NCI-H2196 (cell line): Measurements from ENCODE around the gene CEP126.

Source experiments
- DNase-seq: peaks from one replicate; lab custom pipeline; 2025; ENCODE audit not compliant: unreplicated experiment; lab: John Stamatoyannopoulos, UW

The CEP126 gene

GRCh38 chr11:102010776-102011494 is 96.1 kb downstream of the CEP126 start:
- no peak for DNase-seq

DNA sequence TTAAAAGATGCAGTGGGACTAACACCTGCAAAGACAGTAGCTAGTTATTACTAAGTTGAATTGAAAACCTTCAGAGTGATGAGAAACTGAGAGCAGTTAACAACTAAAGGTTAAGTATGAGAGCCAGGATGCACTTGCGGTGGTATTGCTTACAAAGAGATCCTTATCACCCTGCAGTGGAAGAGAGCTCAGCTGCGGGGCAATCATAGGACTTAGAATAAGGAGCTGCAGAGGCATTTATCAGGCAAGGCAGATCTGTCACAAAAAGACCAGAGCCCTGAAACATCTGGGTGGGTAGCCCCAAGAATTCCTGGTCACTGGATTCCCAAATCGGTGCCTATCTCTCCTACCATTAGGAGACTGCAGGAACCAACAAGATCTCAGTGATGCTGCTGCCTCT is 98.1 kb downstream of the CEP126 start:
- DNase-seq, result no peak

DNA sequence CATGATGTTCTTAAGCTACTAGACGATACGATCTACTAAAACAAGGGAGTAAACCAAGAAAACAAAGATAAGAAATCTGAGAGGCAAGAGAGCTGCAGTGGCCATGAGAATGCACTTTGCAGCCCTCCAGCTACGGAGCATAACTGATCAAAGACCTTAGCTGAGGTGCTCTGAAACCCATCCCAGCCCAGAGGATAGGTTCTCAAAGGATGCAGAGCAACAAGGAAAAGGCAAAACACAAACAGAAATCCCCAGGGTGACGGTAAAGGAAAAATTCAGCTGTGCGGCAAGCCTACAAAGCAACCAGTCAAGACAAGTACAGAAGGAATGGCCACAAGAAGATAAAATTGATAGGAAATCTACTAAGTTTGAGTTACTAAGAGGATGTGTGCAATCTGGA is 99.9 kb downstream of the CEP126 start:
- no peak for DNase-seq

DNA sequence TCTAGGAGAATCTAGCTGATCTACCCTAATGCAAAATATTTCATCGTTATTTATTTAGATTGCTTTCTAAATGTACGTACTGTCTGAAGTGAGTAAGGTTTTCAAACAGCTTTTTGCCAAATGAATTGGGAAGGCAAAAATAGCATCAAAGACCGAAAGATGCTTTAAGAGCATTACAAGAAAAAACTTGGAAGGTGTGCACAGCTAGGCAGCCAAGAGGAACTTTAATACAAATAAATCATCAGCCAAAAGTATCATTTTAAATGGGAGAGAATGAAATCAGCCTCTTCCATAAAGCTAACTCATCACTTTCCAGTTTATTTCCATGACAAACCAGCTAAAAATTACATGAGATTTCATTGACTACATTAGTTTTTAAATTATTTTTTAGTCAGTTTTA is 102.2 kb downstream of the CEP126 start:
- no peak for DNase-seq

DNA sequence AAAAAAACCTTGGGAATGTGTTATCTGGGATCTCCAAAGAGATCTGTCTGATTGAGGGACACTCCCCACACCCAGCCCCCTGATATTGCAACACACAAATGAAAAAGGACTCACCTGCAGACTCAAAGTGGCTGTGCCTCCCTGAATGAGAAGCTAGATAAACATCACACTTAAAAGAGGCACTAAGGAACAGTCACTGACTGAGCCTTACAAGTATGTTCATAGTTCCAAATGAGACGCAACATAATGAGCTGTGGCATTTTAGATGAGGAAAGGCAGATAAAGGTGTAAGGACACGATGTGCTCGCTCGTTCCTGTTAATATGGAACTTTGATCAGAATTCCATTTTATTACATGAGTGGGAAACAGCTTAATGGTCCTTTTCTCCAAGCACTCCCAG is 111.4 kb downstream of the CEP126 start:
- no peak for DNase-seq

- DNase-seq, result no peak
Observed at GRCh38 chr11:102026959-102027358, 112.1 kb downstream of the CEP126 start.

DNA sequence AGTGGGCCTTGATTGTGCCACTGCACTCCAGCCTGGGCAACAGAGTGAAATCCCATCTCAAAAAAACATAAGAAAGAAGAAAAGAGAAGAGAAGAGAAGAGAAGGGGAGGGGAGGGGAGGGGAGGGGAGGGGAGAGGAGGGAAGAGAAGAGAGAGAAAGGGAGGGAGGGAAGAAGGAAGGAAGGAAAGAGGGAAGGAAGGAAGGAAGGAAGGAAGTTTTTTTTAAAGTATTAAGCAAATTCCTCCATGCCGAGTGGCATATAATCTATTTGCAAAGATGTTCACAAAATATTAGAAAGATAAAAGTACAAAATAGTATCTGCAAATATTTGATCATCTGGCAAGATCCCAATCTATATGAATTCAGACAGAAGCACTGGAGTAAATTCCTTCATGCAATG is 121.9 kb downstream of the CEP126 start:
- no peak for DNase-seq

GRCh38 chr11:102046841-102047240 is 132.0 kb downstream of the CEP126 start:
- no peak for DNase-seq

DNA sequence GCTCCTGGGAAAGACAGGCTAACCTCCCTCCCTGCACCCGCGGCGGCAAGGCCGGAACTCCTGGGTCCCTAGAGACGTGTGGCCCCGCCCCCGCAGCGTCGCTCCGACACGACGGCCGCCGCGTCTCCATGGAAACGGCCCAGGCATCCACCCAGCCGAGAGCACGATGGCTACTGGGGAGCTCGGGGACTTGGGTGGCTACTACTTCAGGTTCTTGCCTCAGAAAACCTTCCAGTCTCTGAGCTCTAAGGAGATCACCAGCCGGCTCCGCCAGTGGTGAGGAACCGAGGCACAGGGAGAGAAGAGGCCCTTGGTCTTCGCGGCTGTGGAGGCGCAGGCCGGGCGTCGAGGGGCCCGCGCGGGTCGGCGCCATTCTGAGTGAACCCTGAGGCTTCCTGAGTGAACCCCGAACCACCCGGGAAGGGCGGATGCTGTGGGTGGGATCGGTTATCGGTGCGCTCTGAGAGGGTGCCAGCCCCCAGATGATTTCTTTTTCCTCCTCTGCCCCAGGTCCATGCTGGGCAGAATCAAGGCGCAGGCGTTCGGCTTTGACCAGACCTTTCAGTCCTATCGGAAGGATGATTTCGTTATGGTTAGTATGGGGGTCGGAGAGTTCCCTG is 132.6 kb downstream of the CEP126 start, which contains the start of gene CFAP300:
TSS of gene CFAP300 (plus strand) at position 133 of the 620 bp plus-strand sequence. CDS start at position 167, 34 bp downstream.
- DNase-seq, result peak; percentile 40
